HL-60 (cell line): Measurements from ENCODE around the gene NPNT.

ENCODE experiments used
- DNase-seq, 2 experiments: peaks; one replicate each; pipeline ENCODE4 v3.0.0-alpha.2; 2010 to 2020; ENCODE audit warnings: low read depth in 1 of 2, low spot score in 1 of 2
- H3K27ac ChIP-seq: fragments of 250-450 bp; sonication (Bioruptor Pico); replicated peaks from 2 replicates; pipeline ENCODE4 v1.5.1; 2020; ENCODE audit warnings: mild to moderate bottlenecking, moderate library complexity
- H3K27me3 ChIP-seq: fragments of 250-450 bp; sonication (Bioruptor Pico); 2 replicates; pipeline ENCODE4 v1.5.1; 2021; ENCODE audit warnings: mild to moderate bottlenecking, moderate library complexity; ENCODE audit not compliant: insufficient read depth, poor library complexity, severe bottlenecking
- H3K4me3 ChIP-seq: replicated peaks from 2 replicates; pipeline ENCODE4 v1.5.1; 2011; ENCODE audit warnings: mild to moderate bottlenecking, control low read depth, low read length; ENCODE audit not compliant: insufficient read depth
- CTCF ChIP-seq: IDR thresholded peaks from one replicate; pipeline ENCODE4 v1.5.1; 2011; ENCODE audit warnings: low read length, control low read depth, inconsistent platforms; ENCODE audit not compliant: insufficient read depth
- GABPA ChIP-seq: IDR thresholded peaks from 2 replicates; pipeline ENCODE4 v1.6.1; 2012; ENCODE audit warnings: low read depth
- POLR2AphosphoS5 ChIP-seq: IDR thresholded peaks from 2 replicates; pipeline ENCODE4 v1.6.1; 2012; ENCODE audit warnings: low read depth
- SPI1 ChIP-seq: IDR thresholded peaks from 2 replicates; pipeline ENCODE4 v1.6.1; 2012; ENCODE audit warnings: low read depth, mild to moderate bottlenecking, borderline replicate concordance
- TF ChIP-seq, protein P1 (sequence below): IDR thresholded peaks from 2 replicates; pipeline ENCODE4 v1.6.1; 2012; ENCODE audit warnings: low read depth; ENCODE audit not compliant: insufficient replicate concordance

NPNT gene

GRCh38 chr4:105978684-105979296, 83.5 kb downstream of the NPNT start:
- no peak overlapping the region for H3K4me3 ChIP-seq
- H3K27me3 ChIP-seq = no peaks in the 10 kb centered on the region
- DNase-seq = no peak
- H3K27ac ChIP-seq = no peak overlapping the region
- TF ChIP-seq, protein P1, sequence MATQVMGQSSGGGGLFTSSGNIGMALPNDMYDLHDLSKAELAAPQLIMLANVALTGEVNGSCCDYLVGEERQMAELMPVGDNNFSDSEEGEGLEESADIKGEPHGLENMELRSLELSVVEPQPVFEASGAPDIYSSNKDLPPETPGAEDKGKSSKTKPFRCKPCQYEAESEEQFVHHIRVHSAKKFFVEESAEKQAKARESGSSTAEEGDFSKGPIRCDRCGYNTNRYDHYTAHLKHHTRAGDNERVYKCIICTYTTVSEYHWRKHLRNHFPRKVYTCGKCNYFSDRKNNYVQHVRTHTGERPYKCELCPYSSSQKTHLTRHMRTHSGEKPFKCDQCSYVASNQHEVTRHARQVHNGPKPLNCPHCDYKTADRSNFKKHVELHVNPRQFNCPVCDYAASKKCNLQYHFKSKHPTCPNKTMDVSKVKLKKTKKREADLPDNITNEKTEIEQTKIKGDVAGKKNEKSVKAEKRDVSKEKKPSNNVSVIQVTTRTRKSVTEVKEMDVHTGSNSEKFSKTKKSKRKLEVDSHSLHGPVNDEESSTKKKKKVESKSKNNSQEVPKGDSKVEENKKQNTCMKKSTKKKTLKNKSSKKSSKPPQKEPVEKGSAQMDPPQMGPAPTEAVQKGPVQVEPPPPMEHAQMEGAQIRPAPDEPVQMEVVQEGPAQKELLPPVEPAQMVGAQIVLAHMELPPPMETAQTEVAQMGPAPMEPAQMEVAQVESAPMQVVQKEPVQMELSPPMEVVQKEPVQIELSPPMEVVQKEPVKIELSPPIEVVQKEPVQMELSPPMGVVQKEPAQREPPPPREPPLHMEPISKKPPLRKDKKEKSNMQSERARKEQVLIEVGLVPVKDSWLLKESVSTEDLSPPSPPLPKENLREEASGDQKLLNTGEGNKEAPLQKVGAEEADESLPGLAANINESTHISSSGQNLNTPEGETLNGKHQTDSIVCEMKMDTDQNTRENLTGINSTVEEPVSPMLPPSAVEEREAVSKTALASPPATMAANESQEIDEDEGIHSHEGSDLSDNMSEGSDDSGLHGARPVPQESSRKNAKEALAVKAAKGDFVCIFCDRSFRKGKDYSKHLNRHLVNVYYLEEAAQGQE = no peak
- TF ChIP-seq POLR2AphosphoS5 (no peak), GABPA (no peak), SPI1 (no peak), CTCF (no peak)

DNA sequence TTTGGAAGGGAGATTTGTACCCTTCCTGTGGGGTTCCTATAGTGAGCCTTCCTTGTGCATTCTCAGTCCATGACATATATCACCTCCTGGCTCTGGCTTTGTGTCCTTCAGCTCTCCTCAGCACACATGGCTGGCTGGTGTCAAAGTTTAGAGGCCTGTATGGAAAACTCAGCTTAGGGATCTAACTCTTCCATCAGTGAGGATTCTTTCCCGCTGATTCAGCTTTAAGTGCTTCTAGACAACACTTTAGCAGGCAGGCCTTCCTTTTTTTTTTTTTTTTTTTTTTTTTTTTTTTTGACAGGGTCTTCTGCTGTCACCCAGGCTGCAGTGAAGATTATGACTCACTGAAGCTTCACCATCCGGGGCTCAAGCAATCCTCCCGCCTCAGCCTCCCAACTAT, 84.2 kb downstream of the NPNT start:
- Histone ChIP-seq H3K27ac (no peak overlapping the region), H3K27me3 (no peaks in the 10 kb centered on the region), H3K4me3 (no peak overlapping the region)
- DNase-seq = no peak
- TF ChIP-seq GABPA = no peak
- TF ChIP-seq, protein P1 = no peak
- no peak for TF ChIP-seq POLR2AphosphoS5

DNA sequence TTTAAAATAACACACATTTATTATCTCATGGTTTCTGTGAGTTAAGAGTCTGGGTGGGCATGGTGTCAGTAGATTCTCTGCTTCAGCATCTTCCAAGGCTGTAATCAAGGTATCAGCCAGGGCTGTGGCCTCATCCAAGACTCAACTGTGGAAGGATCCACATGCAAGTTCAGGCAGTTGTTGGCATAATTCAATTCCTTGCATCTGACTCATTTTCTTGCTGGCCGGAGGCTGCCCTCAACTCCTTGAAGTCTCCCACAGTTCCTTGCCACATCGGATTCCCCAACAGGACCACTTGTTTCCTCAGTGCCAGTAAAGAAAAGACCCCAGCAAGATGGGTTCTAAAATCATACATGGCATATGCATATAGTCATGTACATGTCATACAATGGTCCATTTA, 93.4 kb downstream of the NPNT start:
- no peak for DNase-seq
- TF ChIP-seq POLR2AphosphoS5 = no peak
- TF ChIP-seq, protein P1 = no peak
- no peak for TF ChIP-seq SPI1
- TF ChIP-seq GABPA = no peak
- Histone ChIP-seq H3K27me3 (no peaks in the 10 kb centered on the region), H3K4me3 (no peak overlapping the region), H3K27ac (no peak overlapping the region)

DNA sequence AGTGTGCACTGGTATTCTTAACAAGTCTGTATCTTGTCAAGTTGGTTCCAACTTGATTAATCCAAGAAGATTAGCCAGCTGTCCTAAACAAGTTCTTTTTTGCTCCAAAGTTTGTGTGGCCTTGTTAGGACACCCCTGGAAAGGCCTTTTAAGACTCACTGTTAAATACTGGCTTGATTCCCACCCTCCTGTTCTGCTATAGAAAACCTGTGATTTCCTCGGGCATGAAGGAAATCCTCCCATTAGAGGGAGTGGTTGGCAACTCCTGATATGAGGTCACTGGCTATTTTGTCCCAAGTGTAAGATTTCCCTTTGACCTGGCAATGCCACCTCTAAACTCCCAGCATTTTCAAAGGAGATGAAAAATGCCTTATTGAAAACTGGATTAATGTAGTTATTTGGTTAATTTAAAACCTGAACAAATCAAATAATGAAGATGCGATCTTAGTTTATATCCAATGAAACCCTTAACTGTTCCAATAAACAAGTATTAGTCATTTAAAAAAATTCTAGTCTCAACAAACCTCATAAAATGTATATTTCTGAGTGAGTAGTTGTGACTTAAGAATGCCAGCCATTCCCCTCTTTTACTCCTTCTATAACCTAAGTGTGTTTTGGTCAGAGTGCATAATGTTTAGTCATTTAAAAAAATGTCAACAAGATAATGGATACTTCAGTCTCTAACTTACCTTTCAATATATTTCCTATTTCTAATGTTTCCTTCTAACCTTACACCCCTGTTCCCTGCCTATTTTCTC, 94.4 kb downstream of the NPNT start:
- no peak for TF ChIP-seq SPI1
- TF ChIP-seq CTCF = no peak
- TF ChIP-seq POLR2AphosphoS5 = no peak
- no peak for TF ChIP-seq GABPA
- TF ChIP-seq, protein P1 = no peak
- DNase-seq = no peak
- no peak overlapping the region for H3K27ac ChIP-seq
- H3K27me3 ChIP-seq = no peaks in the 10 kb centered on the region
- H3K4me3 ChIP-seq = no peak overlapping the region
